Activated T-cell treated with anti-CD3 and anti-CD28 coated beads, Interleukin-2, amount 50 U/mL, for 48 hours (primary cell): ENCODE data around the gene ITGB1BP1.

ENCODE experiments used
- DNase-seq, 2 experiments: peaks; one replicate each; pipeline ENCODE4 v3.0.0-alpha.2; 2020

ITGB1BP1 gene

GRCh38 chr2:9424447-9425164 lies 1.3 kb upstream of the ITGB1BP1 start:
- DNase-seq: no peak

GRCh38 chr2:9423922-9424272 lies 569 bp upstream of the ITGB1BP1 start:
- DNase-seq: no peak

GRCh38 chr2:9422321-9423099 lies 818 bp downstream of the ITGB1BP1 start:
- DNase-seq: peak; percentile 74 to 75

GRCh38 chr2:9420495-9420894 lies 2.8 kb downstream of the ITGB1BP1 start:
- no peak for DNase-seq

- DNase-seq: no peak
Measured at GRCh38 chr2:9419541-9419940, 3.8 kb downstream of the ITGB1BP1 start.

GRCh38 chr2:9418746-9419145 lies 4.6 kb downstream of the ITGB1BP1 start:
- no peak for DNase-seq

- DNase-seq: no peak
Measured at GRCh38 chr2:9417725-9418124, 5.6 kb downstream of the ITGB1BP1 start.

- no peak for DNase-seq
Measured at GRCh38 chr2:9416962-9417316, 6.4 kb downstream of the ITGB1BP1 start.

- no peak for DNase-seq
Measured at GRCh38 chr2:9416267-9416961, 6.9 kb downstream of the ITGB1BP1 start.

GRCh38 chr2:9415516-9416169 lies 7.7 kb downstream of the ITGB1BP1 start:
- DNase-seq: no peak

- DNase-seq: peak in 1 of 2 experiments; percentile 6
Measured at GRCh38 chr2:9412781-9413180, 10.5 kb downstream of the ITGB1BP1 start.

- peak in 1 of 2 experiments; percentile 4 for DNase-seq
Measured at GRCh38 chr2:9410108-9410507, 13.2 kb downstream of the ITGB1BP1 start.

- DNase-seq: peak in 1 of 2 experiments; percentile 12
Measured at GRCh38 chr2:9408641-9409151, 14.6 kb downstream of the ITGB1BP1 start.

- DNase-seq: no peak
Measured at GRCh38 chr2:9407363-9407811, 15.9 kb downstream of the ITGB1BP1 start.

GRCh38 chr2:9406529-9407362 lies 16.6 kb downstream of the ITGB1BP1 start:
- DNase-seq: no peak

- DNase-seq: no peak
Measured at GRCh38 chr2:9405636-9406035, 17.7 kb downstream of the ITGB1BP1 start.

- no peak for DNase-seq
Measured at GRCh38 chr2:9404451-9404850, 18.9 kb downstream of the ITGB1BP1 start.

GRCh38 chr2:9403924-9404323 lies 19.4 kb downstream of the ITGB1BP1 start:
- no peak for DNase-seq

GRCh38 chr2:9401646-9402371 lies 21.5 kb downstream of the ITGB1BP1 start:
- no peak for DNase-seq

- DNase-seq: no peak
Measured at GRCh38 chr2:9401059-9401547, 22.2 kb downstream of the ITGB1BP1 start.
